Glutamatergic neuron (in vitro differentiated cells): ENCODE data around the gene SLC34A3. TPM values are rescaled to one million over a fixed set of nuclear protein-coding genes. Genes with fewer than 3 reads are reported as not detected.

ENCODE experiments used
- DNase-seq: peaks from one replicate; pipeline ENCODE4 v3.0.0; 2022
- H3K27ac Mint-ChIP-seq: one replicate; pipeline ENCODE4 v1.8.0; 2020; ENCODE audit warnings: mild to moderate bottlenecking, mixed read lengths, inconsistent platforms; ENCODE audit not compliant: unreplicated experiment
- H3K27me3 Mint-ChIP-seq: one replicate; pipeline ENCODE4 v1.8.0; 2020; ENCODE audit warnings: mild to moderate bottlenecking, moderate library complexity, mixed read lengths, inconsistent platforms; ENCODE audit not compliant: unreplicated experiment
- H3K36me3 Mint-ChIP-seq: one replicate; pipeline ENCODE4 v1.8.0; 2020; ENCODE audit warnings: mild to moderate bottlenecking, mixed read lengths, inconsistent platforms; ENCODE audit not compliant: unreplicated experiment
- H3K4me1 Mint-ChIP-seq: one replicate; pipeline ENCODE4 v1.8.0; 2020; ENCODE audit warnings: mild to moderate bottlenecking, low read depth, mixed read lengths, inconsistent platforms; ENCODE audit not compliant: unreplicated experiment
- H3K4me3 Mint-ChIP-seq: one replicate; pipeline ENCODE4 v1.8.0; 2020; ENCODE audit warnings: mild to moderate bottlenecking, mixed read lengths, inconsistent platforms; ENCODE audit not compliant: unreplicated experiment
- H3K9me3 Mint-ChIP-seq: one replicate; pipeline ENCODE4 v1.8.0; 2020; ENCODE audit warnings: mild to moderate bottlenecking, moderate library complexity, mixed read lengths, inconsistent platforms; ENCODE audit not compliant: unreplicated experiment
- CTCF ChIP-seq: fragments of 200-600 bp; sonication (generic); IDR thresholded peaks from one replicate; pipeline ENCODE4 v1.5.0; 2021; ENCODE audit not compliant: partially characterized antibody, unreplicated experiment
- total RNA-seq: library from RNA; stranded (reverse); fragmentation: NEBNext Ultra II Directional; extraction: Animal tissue kit (Norgen Biotek cat#: 25700); gene quantifications from one replicate; pipeline ENCODE4 v1.2.1, GENCODE V29; 2021; ENCODE audit not compliant: unreplicated experiment

Gene SLC34A3
- total RNA-seq, 1 donor from 2014 or later = not detected

GRCh38 chr9:137213160-137214060, 17.3 kb upstream of the SLC34A3 start:
- DNase-seq = no peak
- Mint-ChIP-seq H3K4me1 (peaks cover 1% of the 10 kb centered on the region), H3K9me3 (peaks cover 2% of the 10 kb centered on the region), H3K27ac (no peak overlapping the region), H3K4me3 (no peak overlapping the region), H3K27me3 (peaks cover 7% of the 10 kb centered on the region), H3K36me3 (peaks cover 4% of the 10 kb centered on the region)
- no peak for TF ChIP-seq CTCF

- Mint-ChIP-seq H3K36me3 (peaks cover 4% of the 10 kb centered on the region), H3K9me3 (peaks cover 7% of the 10 kb centered on the region), H3K27ac (no peak overlapping the region), H3K4me3 (no peak overlapping the region), H3K27me3 (peaks cover 9% of the 10 kb centered on the region), H3K4me1 (peaks cover 4% of the 10 kb centered on the region)
- no peak for TF ChIP-seq CTCF
- DNase-seq = no peak
Observed at GRCh38 chr9:137214620-137215019, 16.1 kb upstream of the SLC34A3 start.

DNA sequence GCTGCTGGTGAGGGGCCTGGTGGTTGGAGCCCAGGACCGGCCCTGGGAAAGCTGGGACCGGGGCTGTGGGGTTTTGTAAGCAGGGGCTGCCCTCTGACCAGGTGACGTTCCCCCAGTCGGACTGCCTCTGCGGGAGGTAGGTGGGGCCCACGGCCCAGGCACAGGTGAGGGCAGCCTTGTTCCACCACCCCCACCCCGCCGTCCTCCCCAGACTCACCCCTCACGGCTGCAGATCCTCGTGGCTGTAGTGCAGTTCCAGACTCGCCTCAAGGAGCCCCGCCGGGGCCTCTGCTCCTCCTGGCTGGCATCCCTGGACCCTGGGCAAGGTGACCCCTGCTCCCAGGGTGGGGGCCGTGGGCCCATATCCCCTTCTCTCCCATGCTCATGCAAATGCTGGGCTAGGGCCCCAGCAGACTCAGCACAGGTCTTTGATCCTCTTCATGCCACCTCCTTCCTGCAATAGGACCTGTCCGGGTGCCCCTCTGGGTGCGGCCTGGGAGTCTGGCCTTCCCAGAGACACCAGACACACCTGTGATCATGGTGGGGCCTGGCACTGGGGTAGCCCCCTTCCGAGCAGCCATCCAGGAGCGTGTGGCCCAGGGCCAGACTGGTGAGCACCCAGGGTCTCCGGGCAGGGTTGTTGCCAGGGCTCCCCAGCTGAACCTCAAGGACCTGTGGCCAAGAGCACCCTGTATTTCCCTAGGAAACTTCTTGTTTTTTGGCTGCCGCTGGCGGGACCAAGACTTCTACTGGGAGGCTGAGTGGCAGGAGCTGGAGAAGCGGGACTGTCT, 15.3 kb upstream of the SLC34A3 start:
- peaks cover 9% of the 10 kb centered on the region for H3K27me3 Mint-ChIP-seq
- no peak for TF ChIP-seq CTCF

DNA sequence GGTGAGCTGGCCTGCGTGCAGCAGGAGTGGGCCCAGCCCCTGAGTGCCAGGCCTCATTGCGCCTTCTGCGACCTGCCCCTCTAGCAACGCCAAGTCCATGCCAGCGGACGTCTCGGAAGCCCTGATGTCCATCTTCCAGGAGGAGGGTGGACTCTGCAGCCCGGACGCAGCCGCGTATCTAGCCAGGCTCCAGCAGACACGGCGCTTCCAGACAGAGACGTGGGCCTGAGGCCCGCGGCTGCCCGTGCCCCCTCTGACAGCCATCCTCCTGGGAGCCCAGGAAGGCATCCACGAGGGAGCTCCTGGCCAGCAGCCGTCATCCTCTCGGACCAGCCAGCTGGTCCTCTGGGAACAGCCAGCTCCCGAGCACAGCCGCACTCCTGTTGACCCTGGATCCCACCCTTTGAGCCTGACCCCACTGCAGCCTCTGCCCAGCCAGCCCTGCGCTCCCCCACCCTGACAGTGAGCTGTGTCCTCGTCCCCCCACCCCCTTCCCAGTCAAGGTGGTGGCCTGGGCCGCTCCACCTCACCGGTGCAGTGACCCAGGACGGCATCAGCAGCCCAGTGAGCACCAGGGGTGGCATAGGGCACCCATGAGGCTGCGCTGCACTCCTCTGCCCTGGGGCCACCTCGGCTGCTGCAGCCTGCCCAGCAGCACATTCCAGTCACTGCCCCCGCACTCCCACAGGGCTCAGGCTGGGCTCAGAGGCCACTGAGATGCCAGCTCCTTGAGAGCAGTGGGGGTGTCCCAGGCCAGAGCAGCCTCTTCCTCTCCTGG, 14.3 kb upstream of the SLC34A3 start:
- peaks cover 4% of the 10 kb centered on the region for H3K4me1 Mint-ChIP-seq
- H3K27me3 Mint-ChIP-seq = peaks cover 7% of the 10 kb centered on the region
- H3K4me3 Mint-ChIP-seq = no peak overlapping the region
- DNase-seq = no peak
- H3K27ac Mint-ChIP-seq = no peak overlapping the region
- no peaks in the 10 kb centered on the region for H3K36me3 Mint-ChIP-seq
- H3K9me3 Mint-ChIP-seq = peaks cover 8% of the 10 kb centered on the region
- no peak for TF ChIP-seq CTCF

More for the DNA sequence above, 15.3 kb upstream of the SLC34A3 start:
- peaks cover 4% of the 10 kb centered on the region for H3K4me1 Mint-ChIP-seq
- DNase-seq = no peak
- peaks cover 8% of the 10 kb centered on the region for H3K9me3 Mint-ChIP-seq
- peaks cover 4% of the 10 kb centered on the region for H3K36me3 Mint-ChIP-seq
- no peak overlapping the region for H3K27ac Mint-ChIP-seq
- no peak overlapping the region for H3K4me3 Mint-ChIP-seq
